Measurements from ENCODE around the gene ZNF385D.

GRCh38 chr3:21704796-21705195 is 46.2 kb downstream of the ZNF385D start:
- TF ChIP-seq CTCF (IDR thresholded peaks at IDR 0.05) (no peak), POLR2A (IDR thresholded peaks at IDR 0.05) (no peak)

Data from uterus (tissue), 2 donors.